Activated naive CD4-positive, alpha-beta T cell treated with anti-CD3 and anti-CD28 coated beads, Interleukin-2, amount 10 ng/mL, durations not matched to agents 7 days and 5 days (primary cell): ENCODE measurements around the gene MED27.

Experiments
- CTCF ChIA-PET: fragments of 350-600 bp; sonication (Branson Sonifier 250); formaldehyde crosslinking; loops from one replicate; lab custom pipeline; 2021; ENCODE audit warnings: antibody characterized with exemption; lab: Charles Lee
- DNase-seq: peaks from one replicate; pipeline ENCODE4 v3.0.0-alpha.2; 2020
- H3K27ac Mint-ChIP-seq: one replicate; pipeline ENCODE4 v1.8.0; 2021; ENCODE audit warnings: mild to moderate bottlenecking, moderate library complexity, mixed read lengths
- H3K27me3 Mint-ChIP-seq: one replicate; pipeline ENCODE4 v1.8.0; 2021; ENCODE audit warnings: mild to moderate bottlenecking, mixed read lengths
- H3K36me3 Mint-ChIP-seq: one replicate; pipeline ENCODE4 v1.8.0; 2021; ENCODE audit warnings: mixed read lengths
- H3K4me1 Mint-ChIP-seq: one replicate; pipeline ENCODE4 v1.8.0; 2021; ENCODE audit warnings: mixed read lengths
- H3K4me3 Mint-ChIP-seq: one replicate; pipeline ENCODE4 v1.8.0; 2021; ENCODE audit warnings: mild to moderate bottlenecking, moderate library complexity, mixed read lengths
- H3K9me3 Mint-ChIP-seq: one replicate; pipeline ENCODE4 v1.8.0; 2021; ENCODE audit warnings: mixed read lengths

MED27 gene

GRCh38 chr9:131889437-131890251 lies 190.0 kb downstream of the MED27 start:
- Mint-ChIP-seq H3K4me1 (no peaks in the 10 kb centered on the region), H3K27me3 (no peaks in the 10 kb centered on the region), H3K4me3 (no peak overlapping the region), H3K36me3 (no peaks in the 10 kb centered on the region), H3K9me3 (no peaks in the 10 kb centered on the region), H3K27ac (no peak overlapping the region)
- DNase-seq, result no peak
- CTCF ChIA-PET, result no interaction called here

GRCh38 chr9:131888923-131889322 lies 190.7 kb downstream of the MED27 start:
- no peak overlapping the region for H3K4me3 Mint-ChIP-seq

GRCh38 chr9:131887680-131888079 lies 192.0 kb downstream of the MED27 start:
- no peak for DNase-seq
- H3K36me3 Mint-ChIP-seq, result no peaks in the 10 kb centered on the region
- H3K4me1 Mint-ChIP-seq, result no peaks in the 10 kb centered on the region
- H3K27ac Mint-ChIP-seq, result no peak overlapping the region
- no peaks in the 10 kb centered on the region for H3K9me3 Mint-ChIP-seq
- H3K27me3 Mint-ChIP-seq, result no peaks in the 10 kb centered on the region
- no peak overlapping the region for H3K4me3 Mint-ChIP-seq
- CTCF ChIA-PET, result no interaction called here

More at GRCh38 chr9:131888923-131889322, 190.7 kb downstream of the MED27 start:
- Mint-ChIP-seq H3K27me3 (no peaks in the 10 kb centered on the region), H3K9me3 (no peaks in the 10 kb centered on the region), H3K36me3 (no peaks in the 10 kb centered on the region), H3K4me1 (no peaks in the 10 kb centered on the region), H3K27ac (no peak overlapping the region)
- DNase-seq, result no peak
- CTCF ChIA-PET, result no interaction called here

- Mint-ChIP-seq H3K27me3 (no peaks in the 10 kb centered on the region), H3K36me3 (no peaks in the 10 kb centered on the region), H3K9me3 (no peaks in the 10 kb centered on the region), H3K4me1 (no peaks in the 10 kb centered on the region), H3K27ac (no peak overlapping the region), H3K4me3 (no peak overlapping the region)
- DNase-seq, result no peak
- CTCF ChIA-PET, result no interaction called here
Observed at GRCh38 chr9:131886826-131887225, 192.8 kb downstream of the MED27 start.

GRCh38 chr9:131885144-131885609 lies 194.5 kb downstream of the MED27 start:
- Mint-ChIP-seq H3K9me3 (no peaks in the 10 kb centered on the region), H3K36me3 (no peaks in the 10 kb centered on the region)

GRCh38 chr9:131884222-131884621 lies 195.4 kb downstream of the MED27 start:
- no peak overlapping the region for H3K4me3 Mint-ChIP-seq
- no peaks in the 10 kb centered on the region for H3K36me3 Mint-ChIP-seq
- H3K27ac Mint-ChIP-seq, result no peak overlapping the region
- DNase-seq, result no peak
- CTCF ChIA-PET, result no interaction called here
- no peaks in the 10 kb centered on the region for H3K27me3 Mint-ChIP-seq
- no peaks in the 10 kb centered on the region for H3K9me3 Mint-ChIP-seq
- peaks cover 11% of the 10 kb centered on the region for H3K4me1 Mint-ChIP-seq

More at GRCh38 chr9:131885144-131885609, 194.5 kb downstream of the MED27 start:
- Mint-ChIP-seq H3K4me3 (no peak overlapping the region), H3K27me3 (no peaks in the 10 kb centered on the region), H3K27ac (no peak overlapping the region), H3K4me1 (peaks cover 7% of the 10 kb centered on the region)
- DNase-seq, result no peak
- CTCF ChIA-PET, result no interaction called here

GRCh38 chr9:131880833-131881583 lies 198.7 kb downstream of the MED27 start:
- no peak overlapping the region for H3K27ac Mint-ChIP-seq
- H3K4me1 Mint-ChIP-seq, result peaks cover 24% of the 10 kb centered on the region
- no peak for DNase-seq
- H3K4me3 Mint-ChIP-seq, result no peak overlapping the region
- no peaks in the 10 kb centered on the region for H3K36me3 Mint-ChIP-seq
- H3K9me3 Mint-ChIP-seq, result no peaks in the 10 kb centered on the region
- CTCF ChIA-PET, result no interaction called here
- no peaks in the 10 kb centered on the region for H3K27me3 Mint-ChIP-seq

- no peak overlapping the region for H3K4me3 Mint-ChIP-seq
- no peak overlapping the region for H3K27ac Mint-ChIP-seq
- no peak for DNase-seq
- no peaks in the 10 kb centered on the region for H3K27me3 Mint-ChIP-seq
- H3K9me3 Mint-ChIP-seq, result no peaks in the 10 kb centered on the region
- peaks cover 30% of the 10 kb centered on the region for H3K4me1 Mint-ChIP-seq
- no peaks in the 10 kb centered on the region for H3K36me3 Mint-ChIP-seq
- CTCF ChIA-PET, result no interaction called here
Observed at GRCh38 chr9:131879911-131880290, 199.8 kb downstream of the MED27 start.

- Mint-ChIP-seq H3K9me3 (no peaks in the 10 kb centered on the region), H3K27me3 (no peaks in the 10 kb centered on the region), H3K4me1 (peaks cover 30% of the 10 kb centered on the region), H3K27ac (no peak overlapping the region), H3K36me3 (no peaks in the 10 kb centered on the region), H3K4me3 (no peak overlapping the region)
- CTCF ChIA-PET, result interaction anchor here (1.1 kb wide), 1 partner anchor 116 kb away, joined by 4 read pairs; no protein-coding TSS in a partner anchor
- no peak for DNase-seq
Observed at GRCh38 chr9:131879181-131879910, 200.3 kb downstream of the MED27 start.

- H3K27me3 Mint-ChIP-seq, result no peaks in the 10 kb centered on the region
- peaks cover 30% of the 10 kb centered on the region for H3K4me1 Mint-ChIP-seq
- CTCF ChIA-PET, result no interaction called here
- H3K27ac Mint-ChIP-seq, result peak overlapping the region; percentile 61
- DNase-seq, result no peak
- no peaks in the 10 kb centered on the region for H3K36me3 Mint-ChIP-seq
- H3K4me3 Mint-ChIP-seq, result no peak overlapping the region
- no peaks in the 10 kb centered on the region for H3K9me3 Mint-ChIP-seq
Observed at GRCh38 chr9:131876486-131876885, 203.2 kb downstream of the MED27 start.

- H3K36me3 Mint-ChIP-seq, result no peaks in the 10 kb centered on the region
- H3K4me3 Mint-ChIP-seq, result no peak overlapping the region
- no peaks in the 10 kb centered on the region for H3K27me3 Mint-ChIP-seq
- CTCF ChIA-PET, result interaction anchor here (1.4 kb wide), 1 partner anchor 13 kb away, joined by 3 read pairs; no protein-coding TSS in a partner anchor
- H3K27ac Mint-ChIP-seq, result peak overlapping the region; percentile 61
- H3K4me1 Mint-ChIP-seq, result peaks cover 25% of the 10 kb centered on the region
- H3K9me3 Mint-ChIP-seq, result no peaks in the 10 kb centered on the region
- peak; percentile 36 for DNase-seq
Observed at GRCh38 chr9:131875828-131876485, 203.7 kb downstream of the MED27 start.

GRCh38 chr9:131874916-131875670 lies 204.6 kb downstream of the MED27 start:
- CTCF ChIA-PET, result interaction anchor here (1.4 kb wide), 1 partner anchor 13 kb away, joined by 3 read pairs; no protein-coding TSS in a partner anchor
- Mint-ChIP-seq H3K4me3 (no peak overlapping the region), H3K4me1 (peaks cover 23% of the 10 kb centered on the region), H3K27me3 (no peaks in the 10 kb centered on the region), H3K9me3 (no peaks in the 10 kb centered on the region), H3K36me3 (no peaks in the 10 kb centered on the region), H3K27ac (no peak overlapping the region)
- no peak for DNase-seq

- no peaks in the 10 kb centered on the region for H3K27me3 Mint-ChIP-seq
- DNase-seq, result no peak
- no peaks in the 10 kb centered on the region for H3K9me3 Mint-ChIP-seq
- no peak overlapping the region for H3K4me3 Mint-ChIP-seq
- H3K27ac Mint-ChIP-seq, result no peak overlapping the region
- peaks cover 21% of the 10 kb centered on the region for H3K4me1 Mint-ChIP-seq
- no peaks in the 10 kb centered on the region for H3K36me3 Mint-ChIP-seq
- CTCF ChIA-PET, result interaction anchor here (1.4 kb wide), 1 partner anchor 12 kb away, joined by 3 read pairs; no protein-coding TSS in a partner anchor
Observed at GRCh38 chr9:131874447-131874846, 205.2 kb downstream of the MED27 start.
